ENCODE measurements around the gene TIFAB.

TIFAB gene

GRCh38 chr5:135441350-135441831, 10.8 kb downstream of the TIFAB start:
- H3F3A ChIP-seq (ENCODE audit: control insufficient read depth, insufficient read depth): no peaks in the 10 kb centered on the region
- no peaks in the 10 kb centered on the region for H3K9me2 ChIP-seq (replicated peaks; ENCODE audit: control insufficient read depth, low read length)
- no peaks in the 10 kb centered on the region for H4K20me1 ChIP-seq (ENCODE audit: control insufficient read depth, insufficient read depth, low read depth, low read length)
- peaks cover 14% of the 10 kb centered on the region for H3K4me1 ChIP-seq (ENCODE audit: control insufficient read depth, low read length)
- H3K4me2 ChIP-seq (ENCODE audit: low read length): no peak overlapping the region
- no peaks in the 10 kb centered on the region for H3K79me2 ChIP-seq (ENCODE audit: control insufficient read depth, low read length)
- no peak overlapping the region for H3K4me3 ChIP-seq (ENCODE audit: low read length)
- H3K36me3 ChIP-seq (ENCODE audit: control insufficient read depth, low read length): no peaks in the 10 kb centered on the region
- H3K27me3 ChIP-seq (ENCODE audit: control insufficient read depth, low read length): peaks cover 16% of the 10 kb centered on the region
- H3K9me3 ChIP-seq (ENCODE audit: control insufficient read depth, insufficient read depth, low read length): no peaks in the 10 kb centered on the region
- TF ChIP-seq CTCF (IDR thresholded peaks at IDR 0.05; ENCODE audit: low read depth, low read length, poor library complexity, severe bottlenecking): no peak
- H3K27ac ChIP-seq (ENCODE audit: low read depth, low read length): no peak overlapping the region

DNA sequence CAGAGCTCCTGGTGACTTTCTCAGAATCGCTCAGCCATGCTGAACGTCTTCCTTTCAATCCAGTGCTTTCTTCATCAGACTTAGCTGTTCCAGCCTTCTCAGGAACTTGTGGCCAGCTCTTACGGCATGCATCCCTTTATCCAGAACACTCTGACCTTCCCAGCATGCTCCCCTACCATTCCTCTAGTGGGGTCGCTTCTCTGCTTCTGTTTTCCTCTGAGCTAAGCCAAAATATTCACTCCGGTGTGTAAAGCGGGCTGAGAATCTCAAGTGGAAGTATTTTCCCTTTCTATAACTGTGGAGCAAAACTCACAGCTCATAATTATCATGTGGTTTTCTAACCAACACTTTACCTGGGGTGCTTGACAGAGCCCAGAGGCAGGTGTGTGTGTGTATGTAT, 11.2 kb downstream of the TIFAB start:
- H3K79me2 ChIP-seq (ENCODE audit: control insufficient read depth, low read length): no peaks in the 10 kb centered on the region
- no peaks in the 10 kb centered on the region for H4K20me1 ChIP-seq (ENCODE audit: control insufficient read depth, insufficient read depth, low read depth, low read length)
- no peak overlapping the region for H3K4me2 ChIP-seq (ENCODE audit: low read length)
- H3K27ac ChIP-seq (ENCODE audit: low read depth, low read length): no peak overlapping the region
- H3K4me3 ChIP-seq (ENCODE audit: low read length): no peak overlapping the region
- H3K9me2 ChIP-seq (replicated peaks; ENCODE audit: control insufficient read depth, low read length): no peaks in the 10 kb centered on the region
- TF ChIP-seq CTCF (IDR thresholded peaks at IDR 0.05; ENCODE audit: low read depth, low read length, poor library complexity, severe bottlenecking): no peak
- TF ChIP-seq EZH2phosphoT487 (IDR thresholded peaks at IDR 0.05; ENCODE audit: borderline replicate concordance, low read length): no peak
- peaks cover 14% of the 10 kb centered on the region for H3K4me1 ChIP-seq (ENCODE audit: control insufficient read depth, low read length)
- H3K27me3 ChIP-seq (ENCODE audit: control insufficient read depth, low read length): peaks cover 19% of the 10 kb centered on the region
- no peaks in the 10 kb centered on the region for H3K9me3 ChIP-seq (ENCODE audit: control insufficient read depth, insufficient read depth, low read length)
- no peaks in the 10 kb centered on the region for H3K36me3 ChIP-seq (ENCODE audit: control insufficient read depth, low read length)
- no peaks in the 10 kb centered on the region for H3F3A ChIP-seq (ENCODE audit: control insufficient read depth, insufficient read depth)

- Histone ChIP-seq H3K79me2 (ENCODE audit: control insufficient read depth, low read length) (no peaks in the 10 kb centered on the region), H3K4me2 (ENCODE audit: low read length) (no peak overlapping the region), H3K4me3 (ENCODE audit: low read length) (no peak overlapping the region)
Measured at GRCh38 chr5:135439231-135440205, 12.6 kb downstream of the TIFAB start.

More at GRCh38 chr5:135439231-135440205, 12.6 kb downstream of the TIFAB start:
- no peak for TF ChIP-seq EZH2phosphoT487 (IDR thresholded peaks at IDR 0.05; ENCODE audit: borderline replicate concordance, low read length)
- no peak for TF ChIP-seq CTCF (IDR thresholded peaks at IDR 0.05; ENCODE audit: low read depth, low read length, poor library complexity, severe bottlenecking)
- no peak overlapping the region for H3K27ac ChIP-seq (ENCODE audit: low read depth, low read length)
- H4K20me1 ChIP-seq (ENCODE audit: control insufficient read depth, insufficient read depth, low read depth, low read length): no peaks in the 10 kb centered on the region
- H3F3A ChIP-seq (ENCODE audit: control insufficient read depth, insufficient read depth): no peaks in the 10 kb centered on the region
- H3K36me3 ChIP-seq (ENCODE audit: control insufficient read depth, low read length): no peaks in the 10 kb centered on the region
- peaks cover 14% of the 10 kb centered on the region for H3K4me1 ChIP-seq (ENCODE audit: control insufficient read depth, low read length)
- H3K27me3 ChIP-seq (ENCODE audit: control insufficient read depth, low read length): peaks cover 22% of the 10 kb centered on the region
- H3K9me2 ChIP-seq (replicated peaks; ENCODE audit: control insufficient read depth, low read length): no peaks in the 10 kb centered on the region
- no peaks in the 10 kb centered on the region for H3K9me3 ChIP-seq (ENCODE audit: control insufficient read depth, insufficient read depth, low read length)
